Uterus (tissue), 4 donors: Measurements from ENCODE around the gene ACVR1B. TPM values are rescaled to one million over a fixed set of nuclear protein-coding genes. Genes with fewer than 3 reads are reported as not detected.

Experiments
- DNase-seq, 2 donors: peaks; one replicate each; pipeline ENCODE4 v3.0.0-alpha.2; 2019 to 2020
- H3K27ac ChIP-seq, 2 donors: fragments of 200-600 bp; sonication (generic); 1 replicate in 1 of 2; 2 replicates in 1 of 2; pipeline ENCODE4 v1.5.1; 2016 to 2018
- H3K27me3 ChIP-seq, 2 donors: fragments of 200-600 bp; sonication (generic); one replicate each; pipeline ENCODE4 v1.5.1; 2018 to 2019; ENCODE audit warnings: control low read depth in 1 of 2
- H3K36me3 ChIP-seq, 2 donors: fragments of 200-600 bp; sonication (generic); one replicate each; pipeline ENCODE4 v1.5.1; 2019; ENCODE audit warnings: control low read depth in 1 of 2
- H3K4me1 ChIP-seq, 2 donors: fragments of 200-600 bp; sonication (generic); one replicate each; pipeline ENCODE4 v1.5.1; 2018 to 2019; ENCODE audit warnings: control low read depth in 1 of 2
- H3K4me3 ChIP-seq, 2 donors: fragments of 200-600 bp; sonication (generic); 1 replicate in 1 of 2; 2 replicates in 1 of 2; pipeline ENCODE4 v1.5.1; 2018 to 2019; ENCODE audit warnings: mild to moderate bottlenecking in 1 of 2
- H3K9me3 ChIP-seq, 2 donors: fragments of 200-600 bp; sonication (generic); one replicate each; pipeline ENCODE4 v1.5.1; 2019; ENCODE audit warnings: control low read depth in 1 of 2
- POLR2A ChIP-seq, 2 donors: fragments of 450-650 bp; IDR thresholded peaks; one replicate each; pipeline ENCODE4 v1.6.1; 2016; ENCODE audit warnings: antibody characterized with exemption in 2 of 2, mild to moderate bottlenecking in 1 of 2, moderate library complexity in 1 of 2
- intact Hi-C: fragments of 100-400 bp; cut with DNase I; formaldehyde crosslinking; loops from one replicate; pipeline ENCODE4 v1.15.1; 2023; ENCODE audit warnings: low total_unique reads
- small RNA-seq: library from RNA; depleted of rRNA; stranded (forward); fragments of <200 nt; gene quantifications from one replicate; pipeline ENCODE3, GENCODE V24; 2016
- total RNA-seq, 4 donors: library from RNA; depleted of rRNA in 3 of 4; stranded (reverse); fragments of >200 nt in 3 of 4; gene quantifications; one replicate each; pipeline versions ENCODE4 v1.1.0 to v1.2.4, GENCODE V29; 2014 to 2023
- TF ChIP-seq, protein P1 (sequence below), 4 experiments: fragments of 200-600 bp in 2 of 4; fragments of 450-650 bp in 2 of 4; sonication (generic) in 2 of 4; IDR thresholded peaks; one replicate each; pipeline ENCODE4 v1.5.1; 2016 to 2019; ENCODE audit warnings: antibody characterized with exemption in 4 of 4, mild to moderate bottlenecking in 2 of 4, moderate library complexity in 1 of 4
- donor health status: DM: yes; HTN: yes; CAD: no.

The ACVR1B gene
- total RNA-seq, 4 donors from 2014 or later: 2.6 to 31.6 (median 14.4) TPM

DNA sequence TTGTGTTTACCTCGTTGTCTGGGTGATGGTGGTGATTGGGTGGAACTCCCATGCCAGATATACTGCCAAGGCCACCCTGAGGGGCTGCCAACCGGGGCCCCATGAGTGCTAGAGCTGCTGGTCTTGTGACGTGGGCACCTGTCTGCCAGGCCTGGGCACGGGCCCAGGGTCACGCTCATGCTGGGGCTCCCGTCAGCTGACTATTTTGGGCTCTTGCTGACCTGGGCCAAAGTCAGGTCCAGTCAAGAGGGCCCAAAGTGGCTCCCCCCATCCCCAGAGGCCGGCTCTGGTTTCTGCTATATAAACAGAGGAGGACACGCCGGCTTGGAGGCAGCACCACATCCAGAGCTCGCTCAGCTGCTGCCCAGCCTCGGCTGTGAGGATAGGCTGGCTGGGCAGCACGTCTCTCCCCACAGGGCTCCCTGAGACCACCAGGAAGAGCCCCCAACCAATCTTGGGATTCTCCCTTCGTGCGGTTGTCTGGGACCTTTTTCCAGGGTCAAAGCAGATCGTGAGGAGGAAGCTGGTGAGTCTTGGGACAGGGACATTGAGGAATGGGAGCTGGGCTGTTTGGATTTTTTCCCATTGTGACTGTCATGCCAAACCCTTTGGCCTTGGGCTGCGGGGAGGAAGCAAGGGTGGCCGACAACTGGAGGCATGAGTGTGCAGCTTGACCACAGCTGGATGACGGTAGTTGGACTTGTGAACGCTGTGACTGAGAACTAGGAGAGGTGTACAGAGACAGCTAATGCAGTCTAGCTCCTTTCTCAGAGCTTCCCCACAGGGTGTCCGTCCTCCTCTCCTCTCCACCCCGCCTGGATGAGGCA lies 92.1 kb downstream of the ACVR1B start:
- TF ChIP-seq, protein P1, sequence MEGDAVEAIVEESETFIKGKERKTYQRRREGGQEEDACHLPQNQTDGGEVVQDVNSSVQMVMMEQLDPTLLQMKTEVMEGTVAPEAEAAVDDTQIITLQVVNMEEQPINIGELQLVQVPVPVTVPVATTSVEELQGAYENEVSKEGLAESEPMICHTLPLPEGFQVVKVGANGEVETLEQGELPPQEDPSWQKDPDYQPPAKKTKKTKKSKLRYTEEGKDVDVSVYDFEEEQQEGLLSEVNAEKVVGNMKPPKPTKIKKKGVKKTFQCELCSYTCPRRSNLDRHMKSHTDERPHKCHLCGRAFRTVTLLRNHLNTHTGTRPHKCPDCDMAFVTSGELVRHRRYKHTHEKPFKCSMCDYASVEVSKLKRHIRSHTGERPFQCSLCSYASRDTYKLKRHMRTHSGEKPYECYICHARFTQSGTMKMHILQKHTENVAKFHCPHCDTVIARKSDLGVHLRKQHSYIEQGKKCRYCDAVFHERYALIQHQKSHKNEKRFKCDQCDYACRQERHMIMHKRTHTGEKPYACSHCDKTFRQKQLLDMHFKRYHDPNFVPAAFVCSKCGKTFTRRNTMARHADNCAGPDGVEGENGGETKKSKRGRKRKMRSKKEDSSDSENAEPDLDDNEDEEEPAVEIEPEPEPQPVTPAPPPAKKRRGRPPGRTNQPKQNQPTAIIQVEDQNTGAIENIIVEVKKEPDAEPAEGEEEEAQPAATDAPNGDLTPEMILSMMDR (IDR thresholded peaks at IDR 0.05): no peak
- TF ChIP-seq POLR2A (IDR thresholded peaks at IDR 0.05): no peak
- Histone ChIP-seq H3K27ac (peak overlapping the region; percentile 95 to 99), H3K4me3 (peak overlapping the region in 1 of 2 donors; percentile 9), H3K4me1 (peaks cover 15 to 22% of the 10 kb centered on the region in 2 donors), H3K36me3 (no peaks in the 10 kb centered on the region), H3K27me3 (no peaks in the 10 kb centered on the region), H3K9me3 (no peaks in the 10 kb centered on the region)
- DNase-seq: peak in 1 of 2 donors; percentile 63
- intact Hi-C loops: no loop called here

GRCh38 chr12:52044292-52044983 lies 92.9 kb downstream of the ACVR1B start:
- Histone ChIP-seq H3K27me3 (no peaks in the 10 kb centered on the region), H3K9me3 (no peaks in the 10 kb centered on the region), H3K27ac (peak overlapping the region; percentile 95 to 99), H3K36me3 (no peaks in the 10 kb centered on the region), H3K4me1 (peaks cover 15 to 20% of the 10 kb centered on the region in 2 donors), H3K4me3 (peak overlapping the region; percentile 9)
- TF ChIP-seq, protein P1 (IDR thresholded peaks at IDR 0.05): peak in 1 of 4 experiments; percentile 9
- TF ChIP-seq POLR2A (IDR thresholded peaks at IDR 0.05): peak; percentile 47 to 61
- intact Hi-C loops: no loop called here
- peak; percentile 93 for DNase-seq

GRCh38 chr12:52045794-52046199 lies 94.3 kb downstream of the ACVR1B start:
- intact Hi-C loops: no loop called here
- peak in 1 of 2 donors; percentile 36 for DNase-seq
- Histone ChIP-seq H3K4me1 (peaks cover 15 to 20% of the 10 kb centered on the region in 2 donors), H3K9me3 (no peaks in the 10 kb centered on the region), H3K27ac (peak overlapping the region; percentile 95 to 99), H3K27me3 (no peaks in the 10 kb centered on the region), H3K4me3 (no peak overlapping the region), H3K36me3 (no peaks in the 10 kb centered on the region)
- TF ChIP-seq POLR2A (IDR thresholded peaks at IDR 0.05): peak in 1 of 2 donors; percentile 2
- TF ChIP-seq, protein P1 (IDR thresholded peaks at IDR 0.05): no peak

Small RNA genes within 50 kb of the gene (small RNA-seq; reads per million reads assigned to genes)
- gene RNU6-574P: not detected

Other genes with a start within 250 kb of the ACVR1B start
- 1 to 10 TPM in 2 of 4 donors, not detected in 2; 1.7 to 2.7 TPM for gene FIGNL2, start 103.0 kb upstream of the ACVR1B start, total RNA-seq
- gene ANKRD33, start 63.6 kb upstream of the ACVR1B start, total RNA-seq: 1 to 10 TPM in 1 of 4 donors, under 1 TPM in 2, not detected in 1; 0.14 to 2.9 (median 0.27) TPM
- gene ACVRL1, start 44.2 kb upstream of the ACVR1B start, total RNA-seq: 100 to 1,000 TPM in 3 of 4 donors, 10 to 100 TPM in 1; 52.1 to 161 (median 127) TPM
- 100 to 1,000 TPM in 1 of 4 donors, 10 to 100 TPM in 2, 1 to 10 TPM in 1; 6.4 to 153 (median 42.1) TPM for gene TAMALIN, start 55.2 kb downstream of the ACVR1B start, total RNA-seq
- 100 to 1,000 TPM in 3 of 4 donors, 10 to 100 TPM in 1; 31.7 to 297 (median 135) TPM for gene NR4A1, start 99.7 kb downstream of the ACVR1B start, total RNA-seq
- 10 to 100 TPM; 28.3 to 42.1 (median 37.2) TPM for gene ATG101, start 118.3 kb downstream of the ACVR1B start, total RNA-seq
- not detected for gene SMIM41, start 128.0 kb downstream of the ACVR1B start, total RNA-seq
- gene KRT80, start 240.3 kb downstream of the ACVR1B start, total RNA-seq: 1 to 10 TPM in 1 of 4 donors, not detected in 3; 1.1 TPM